Measurements from ENCODE around the gene MRPS27.
A peak's percentile ranks its signal among the peaks of the same experiment; 100 is the strongest.
"Not testable (repeated sequence)": the region's sequence is repeated elsewhere in the genome, so short reads cannot be mapped to it uniquely, and the experiment has no call there.

MRPS27 gene

DNA sequence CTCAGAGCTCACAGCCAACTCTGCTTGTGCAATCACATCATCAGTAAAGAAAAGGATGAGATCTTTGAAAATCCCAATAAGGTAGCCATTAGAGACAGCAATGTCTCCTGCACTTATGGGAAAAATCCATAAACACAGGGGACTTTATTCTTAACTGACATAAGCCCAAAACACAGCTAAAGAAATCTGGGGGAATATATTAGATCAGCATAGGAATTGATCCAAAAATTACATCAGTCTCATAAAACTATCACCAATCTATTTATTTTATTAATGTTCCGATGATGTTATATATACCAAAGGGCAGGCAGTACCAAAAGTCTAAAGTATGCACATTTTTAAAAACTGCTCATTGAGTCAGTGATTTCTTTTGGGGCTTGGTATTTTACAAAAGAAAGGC, 6.9 kb downstream of the MRPS27 start:
- Mint-ChIP-seq H3K9me3 (no peaks in the 10 kb centered on the region), H3K27ac (peak overlapping the region in 1 of 2 donors; percentile 57), H3K27me3 (no peaks in the 10 kb centered on the region), H3K36me3 (ENCODE audit: insufficient read depth) (peaks cover 35% of the 10 kb centered on the region), H3K4me1 (ENCODE audit: low read depth in 2 of 2) (peaks cover 10 to 14% of the 10 kb centered on the region in 2 donors), H3K4me3 (no peak overlapping the region)
- DNase-seq (no peak), ATAC-seq (replicated peaks) (no peak)

DNA sequence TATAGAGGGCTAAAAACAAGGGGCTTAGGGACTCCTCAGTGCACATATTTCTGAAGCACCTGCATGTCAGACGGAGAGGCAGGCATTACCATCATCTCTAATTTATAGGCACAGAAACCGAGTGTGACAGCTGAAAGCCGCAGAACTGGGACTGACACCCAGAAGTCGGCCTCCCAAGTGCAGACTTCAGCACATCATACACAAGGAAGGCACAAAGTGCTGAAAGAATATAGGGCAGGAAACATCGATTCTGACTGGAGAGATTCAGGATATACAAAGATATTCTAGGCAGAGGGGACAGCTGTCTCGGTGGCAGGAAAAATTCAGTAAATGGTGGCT, 11.2 kb downstream of the MRPS27 start:
- Mint-ChIP-seq H3K9me3 (no peaks in the 10 kb centered on the region), H3K36me3 (ENCODE audit: insufficient read depth) (peaks cover 42% of the 10 kb centered on the region), H3K27ac (peak overlapping the region; percentile 90 to 95), H3K4me3 (peak overlapping the region; percentile 87), H3K4me1 (ENCODE audit: low read depth in 2 of 2) (peaks cover 8 to 27% of the 10 kb centered on the region in 2 donors), H3K27me3 (no peaks in the 10 kb centered on the region)
- ATAC-seq (replicated peaks): no peak
- peak in 1 of 3 experiments; percentile 2 for DNase-seq

DNA sequence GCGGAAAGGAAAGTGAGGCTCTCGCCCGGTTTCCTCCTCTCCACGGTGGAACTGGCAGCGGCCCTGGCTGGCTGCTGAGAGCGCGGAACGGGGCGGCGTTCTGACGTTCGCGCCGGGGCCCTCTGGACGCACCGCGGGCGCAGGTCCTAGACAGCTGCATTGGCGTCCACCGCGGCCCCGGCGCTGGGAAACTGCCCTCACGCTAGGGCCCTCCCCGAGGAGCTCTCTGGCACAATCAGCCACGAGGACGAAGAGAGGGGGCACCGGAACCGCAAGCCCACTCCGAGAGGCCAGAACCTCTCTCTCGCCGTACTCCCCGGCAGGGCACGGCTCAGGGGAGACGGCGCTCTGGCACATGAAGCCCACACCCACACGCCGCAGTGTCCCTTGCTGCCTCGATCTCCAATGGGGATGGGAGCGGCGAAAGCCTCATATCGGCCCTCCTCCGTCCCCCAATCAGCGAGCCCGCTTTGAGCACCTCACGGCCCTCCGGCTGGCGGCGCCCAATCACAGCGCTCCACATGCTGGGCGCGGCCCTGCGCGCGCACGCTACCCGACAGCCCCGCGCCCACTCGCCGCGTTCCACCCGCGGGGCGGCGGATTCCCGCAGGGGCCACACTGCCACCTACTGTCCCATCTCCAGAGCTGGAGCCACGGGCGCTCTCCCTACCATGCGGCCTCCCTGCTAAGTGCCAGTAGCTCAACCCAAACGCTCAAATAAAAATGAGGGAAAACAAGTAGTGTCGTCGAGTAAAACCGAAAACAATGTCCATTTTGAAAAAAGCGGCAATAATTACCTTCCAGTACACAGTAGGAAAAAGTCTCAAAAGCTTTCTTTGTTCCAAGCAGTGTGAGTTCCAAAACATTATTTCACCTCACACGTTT, 11.8 kb downstream of the MRPS27 start:
- Mint-ChIP-seq H3K27me3 (no peaks in the 10 kb centered on the region), H3K27ac (peak overlapping the region; percentile 90 to 95), H3K36me3 (ENCODE audit: insufficient read depth) (peaks cover 38% of the 10 kb centered on the region), H3K4me1 (ENCODE audit: low read depth in 2 of 2) (peaks cover 8 to 28% of the 10 kb centered on the region in 2 donors), H3K9me3 (no peaks in the 10 kb centered on the region), H3K4me3 (peak overlapping the region; percentile 87)
- ATAC-seq (replicated peaks): peak; percentile 93
- peak; percentile 92 to 94 (median 93) for DNase-seq

DNA sequence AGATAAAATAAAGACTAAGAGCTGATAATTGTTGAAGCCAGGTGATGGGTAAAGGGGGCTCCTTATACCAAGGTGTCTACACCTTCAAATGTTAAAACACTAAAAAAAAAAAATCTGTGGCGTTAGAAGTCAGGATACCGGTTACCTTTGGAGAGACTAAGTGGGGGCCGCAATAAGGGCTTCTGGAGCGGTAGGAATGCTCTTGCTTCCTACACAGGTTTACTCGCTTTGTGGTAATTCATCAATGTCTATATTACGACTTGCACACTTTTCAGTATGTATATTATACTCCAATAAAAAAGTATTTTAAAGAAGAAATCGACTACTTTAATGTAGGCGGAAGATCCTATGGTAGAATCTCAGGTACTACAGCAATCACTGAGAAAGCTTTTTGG, 12.5 kb downstream of the MRPS27 start:
- Mint-ChIP-seq H3K36me3 (ENCODE audit: insufficient read depth) (peaks cover 32% of the 10 kb centered on the region), H3K4me3 (peak overlapping the region; percentile 87), H3K4me1 (ENCODE audit: low read depth in 2 of 2) (peaks cover 8 to 28% of the 10 kb centered on the region in 2 donors), H3K27me3 (no peaks in the 10 kb centered on the region), H3K27ac (peak overlapping the region; percentile 90 to 95), H3K9me3 (no peaks in the 10 kb centered on the region)
- ATAC-seq (replicated peaks): no peak
- DNase-seq: no peak

DNA sequence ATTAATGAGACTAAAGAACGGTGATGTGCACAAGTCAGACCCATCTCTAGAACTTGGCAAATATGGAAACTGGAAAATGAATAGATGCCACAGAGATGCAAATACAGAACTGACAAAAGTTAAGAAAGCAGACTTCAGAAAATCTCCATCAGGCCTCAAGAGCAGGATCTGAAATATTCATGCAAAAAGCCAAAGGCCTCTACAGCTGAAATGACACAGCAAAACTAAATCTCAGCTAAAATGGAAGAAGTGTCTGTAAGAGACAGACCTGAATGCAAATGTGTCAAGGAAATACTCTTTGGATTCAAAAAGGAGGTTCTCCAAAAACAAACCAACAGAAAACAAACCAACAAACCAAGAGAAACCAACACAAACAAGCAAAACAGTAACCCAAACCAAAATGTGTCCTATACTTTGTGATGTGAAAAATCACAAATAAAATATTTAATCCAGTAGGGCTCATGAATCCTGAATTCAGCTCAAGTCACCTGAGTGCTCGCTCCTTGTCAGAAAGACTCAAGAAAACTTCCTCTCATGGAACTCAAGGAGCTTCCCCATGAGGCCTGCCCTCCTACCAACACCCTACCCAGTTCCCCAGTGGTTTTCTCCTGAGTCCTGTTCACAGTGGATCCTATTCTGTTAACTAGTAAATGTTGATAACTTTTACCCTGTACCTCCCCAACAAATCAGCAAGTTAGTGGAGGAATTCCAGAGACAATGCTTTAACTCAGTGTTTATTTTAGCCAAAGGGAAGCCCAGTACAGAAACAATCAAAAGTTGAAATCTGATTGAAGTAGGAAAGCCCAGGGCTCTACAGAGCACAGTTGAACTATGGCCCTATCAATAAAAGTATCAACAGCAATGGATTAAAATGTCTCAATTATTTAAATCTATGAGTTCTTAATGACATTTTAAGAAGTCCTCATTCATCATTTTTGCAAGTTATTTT, 14.6 kb downstream of the MRPS27 start:
- no peaks in the 10 kb centered on the region for H3K27me3 Mint-ChIP-seq
- H3K4me1 Mint-ChIP-seq (ENCODE audit: low read depth in 2 of 2): peaks cover 11 to 31% of the 10 kb centered on the region in 2 donors
- ATAC-seq (replicated peaks): no peak
- H3K9me3 Mint-ChIP-seq: no peaks in the 10 kb centered on the region
- no peak for DNase-seq
- H3K36me3 Mint-ChIP-seq (ENCODE audit: insufficient read depth): peaks cover 22% of the 10 kb centered on the region
- H3K27ac Mint-ChIP-seq: peak overlapping the region in 1 of 2 donors; percentile 65
- H3K4me3 Mint-ChIP-seq: peak overlapping the region in 1 of 2 donors; percentile 27

DNA sequence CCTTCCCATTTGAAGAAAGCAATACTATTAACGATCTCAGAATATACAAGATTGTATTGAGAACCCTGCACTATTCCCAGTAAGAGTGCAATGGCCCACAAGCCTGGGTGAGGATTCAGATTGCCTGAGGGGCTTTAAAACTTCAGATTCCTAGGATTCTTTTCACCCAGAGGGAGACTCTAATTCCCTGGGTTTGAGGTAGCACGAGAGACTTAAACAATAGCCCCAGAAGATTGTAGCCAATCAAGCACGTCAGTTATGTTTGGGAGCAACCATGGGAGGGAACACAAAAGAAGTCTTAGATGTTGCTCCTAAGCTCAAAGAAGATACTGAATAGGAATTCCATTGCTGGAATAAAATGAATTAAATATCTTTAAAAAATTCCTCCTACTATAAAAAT, 17.9 kb downstream of the MRPS27 start:
- no peaks in the 10 kb centered on the region for H3K9me3 Mint-ChIP-seq
- peaks cover 16 to 34% of the 10 kb centered on the region in 2 donors for H3K4me1 Mint-ChIP-seq (ENCODE audit: low read depth in 2 of 2)
- no peak overlapping the region for H3K27ac Mint-ChIP-seq
- DNase-seq (no peak), ATAC-seq (replicated peaks) (no peak)
- H3K36me3 Mint-ChIP-seq (ENCODE audit: insufficient read depth): no peaks in the 10 kb centered on the region
- H3K27me3 Mint-ChIP-seq: no peaks in the 10 kb centered on the region
- H3K4me3 Mint-ChIP-seq: no peak overlapping the region

DNA sequence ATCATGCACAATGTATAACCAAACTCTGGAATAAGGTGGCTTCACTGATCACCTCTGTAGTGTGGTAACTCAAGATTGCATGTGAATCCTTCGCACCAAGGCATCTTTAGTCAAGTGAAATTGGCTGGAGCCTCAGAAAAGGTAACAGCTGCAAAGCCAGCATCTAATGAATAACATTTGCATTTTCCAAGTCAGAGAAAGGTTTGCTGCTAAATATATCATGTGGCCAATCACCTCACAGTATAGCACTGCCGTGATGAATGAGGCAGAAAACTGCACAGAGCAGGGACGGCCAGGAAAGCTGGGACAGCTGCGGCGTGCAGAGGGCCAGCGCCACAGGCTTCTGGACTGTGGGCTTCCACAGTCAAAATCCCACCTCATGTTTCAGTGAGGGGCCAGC, 18.5 kb downstream of the MRPS27 start:
- Mint-ChIP-seq H3K36me3 (ENCODE audit: insufficient read depth) (no peaks in the 10 kb centered on the region), H3K9me3 (no peaks in the 10 kb centered on the region), H3K4me1 (ENCODE audit: low read depth in 2 of 2) (peaks cover 16 to 34% of the 10 kb centered on the region in 2 donors), H3K27ac (no peak overlapping the region), H3K27me3 (no peaks in the 10 kb centered on the region), H3K4me3 (no peak overlapping the region)
- DNase-seq (no peak), ATAC-seq (replicated peaks) (no peak)

DNA sequence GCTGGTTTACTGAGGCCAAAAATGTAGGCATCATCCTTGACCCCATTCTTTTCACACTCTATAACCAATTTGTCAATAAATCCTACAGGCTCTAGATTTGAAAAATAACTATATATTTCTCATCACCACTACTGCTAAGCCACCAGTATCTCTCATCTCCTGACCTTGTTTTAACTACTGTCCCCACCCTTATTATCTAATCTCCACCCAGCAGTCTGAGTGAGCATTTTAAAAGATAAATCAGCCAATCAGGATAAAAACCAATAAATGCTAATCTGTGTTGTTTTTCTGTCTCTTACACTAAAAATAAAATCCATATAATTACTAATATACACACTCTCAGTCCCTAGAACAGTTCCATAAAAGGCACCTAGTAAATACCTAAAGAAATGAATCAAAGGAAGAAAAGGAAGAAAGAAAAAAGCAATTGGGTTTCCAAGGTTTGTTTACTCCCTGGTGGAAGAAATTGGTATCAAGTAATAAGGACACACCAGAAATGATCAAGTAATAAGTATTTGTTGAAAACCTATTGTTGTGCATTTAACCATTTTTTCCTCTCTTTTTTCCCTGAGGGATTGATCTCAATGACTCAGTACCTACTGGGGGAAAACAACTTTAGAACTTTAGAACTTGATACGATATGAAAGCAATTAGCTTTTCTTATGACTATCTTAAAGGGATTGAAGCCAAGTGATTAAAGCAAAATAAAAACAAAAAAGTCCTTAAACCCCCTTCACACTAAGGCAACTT, 19.3 kb downstream of the MRPS27 start:
- peaks cover 16 to 38% of the 10 kb centered on the region in 2 donors for H3K4me1 Mint-ChIP-seq (ENCODE audit: low read depth in 2 of 2)

DNA sequence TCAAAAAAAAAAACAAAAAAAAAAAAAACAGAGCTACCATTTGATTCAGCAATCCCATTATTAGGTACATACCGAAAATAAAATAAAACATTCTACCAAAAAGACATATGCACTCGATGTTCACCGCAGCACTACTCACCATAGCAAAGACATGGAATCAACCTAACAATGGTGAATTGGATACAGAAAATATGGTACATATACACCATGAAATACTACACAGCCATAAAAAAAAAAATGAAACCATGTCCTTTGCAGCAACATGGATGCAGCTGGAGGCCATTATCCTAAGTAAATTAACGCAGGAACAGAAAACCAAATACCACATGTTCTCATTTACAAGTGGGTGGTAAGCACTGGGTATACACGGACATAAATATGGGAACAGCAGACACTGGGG, 21.3 kb downstream of the MRPS27 start:
- peaks cover 16 to 23% of the 10 kb centered on the region in 2 donors for H3K4me1 Mint-ChIP-seq (ENCODE audit: low read depth in 2 of 2)
- H3K9me3 Mint-ChIP-seq: no peaks in the 10 kb centered on the region
- no peaks in the 10 kb centered on the region for H3K27me3 Mint-ChIP-seq
- no peak for ATAC-seq (replicated peaks)
- peaks cover 6% of the 10 kb centered on the region for H3K36me3 Mint-ChIP-seq (ENCODE audit: insufficient read depth)
- no peak for DNase-seq
- H3K27ac Mint-ChIP-seq: no peak overlapping the region
- no peak overlapping the region for H3K4me3 Mint-ChIP-seq

More for the DNA sequence above, 19.3 kb downstream of the MRPS27 start:
- DNase-seq (no peak), ATAC-seq (replicated peaks) (no peak)
- H3K9me3 Mint-ChIP-seq: no peaks in the 10 kb centered on the region
- H3K27ac Mint-ChIP-seq: peak overlapping the region in 1 of 2 donors; percentile 22
- H3K27me3 Mint-ChIP-seq: no peaks in the 10 kb centered on the region
- H3K4me3 Mint-ChIP-seq: no peak overlapping the region
- H3K36me3 Mint-ChIP-seq (ENCODE audit: insufficient read depth): no peaks in the 10 kb centered on the region

DNA sequence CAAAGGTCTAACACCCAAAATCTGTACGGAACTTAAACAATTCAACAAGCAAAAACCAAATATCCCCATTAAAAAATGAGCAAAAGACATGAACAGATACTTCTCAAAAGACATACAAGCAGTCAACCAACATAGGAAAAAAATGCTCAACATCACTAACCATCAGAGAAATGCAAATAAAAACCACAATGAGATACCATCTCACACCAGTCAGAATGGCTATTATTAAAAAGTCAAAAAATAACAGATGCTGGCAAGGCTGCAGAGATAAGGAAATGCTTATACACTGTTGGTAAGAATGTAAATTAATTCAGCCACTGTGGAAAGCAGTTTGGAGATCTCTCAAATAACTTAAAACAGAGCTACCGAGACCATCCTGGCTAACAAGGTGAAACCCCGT, 21.9 kb downstream of the MRPS27 start:
- DNase-seq; ATAC-seq (replicated peaks); H3K27me3 Mint-ChIP-seq; H3K4me3 Mint-ChIP-seq; H3K36me3 Mint-ChIP-seq (ENCODE audit: insufficient read depth); H3K9me3 Mint-ChIP-seq; H3K27ac Mint-ChIP-seq: not testable (repeated sequence)
- peaks cover 16 to 25% of the 10 kb centered on the region in 2 donors for H3K4me1 Mint-ChIP-seq (ENCODE audit: low read depth in 2 of 2)

DNA sequence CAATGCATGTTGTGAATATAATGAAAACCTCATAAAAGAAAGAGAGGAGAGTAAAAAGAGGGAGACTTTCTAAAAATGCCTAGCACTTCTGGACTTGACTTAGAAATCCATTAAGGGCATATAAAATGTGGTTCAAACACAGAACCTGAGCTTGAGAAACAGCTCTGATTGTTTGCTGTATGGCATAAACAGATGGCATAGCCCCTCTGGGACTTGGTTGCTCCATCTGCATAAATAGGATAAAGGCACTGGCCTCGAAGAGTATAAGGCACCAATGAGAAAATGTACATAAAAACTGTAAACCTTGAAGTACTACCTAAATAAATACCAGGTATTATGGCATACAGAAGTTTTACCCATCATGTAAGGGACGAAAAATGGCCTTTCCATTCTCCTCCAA, 23.8 kb downstream of the MRPS27 start:
- ATAC-seq (replicated peaks): no peak
- Mint-ChIP-seq H3K27me3 (no peaks in the 10 kb centered on the region), H3K27ac (no peak overlapping the region), H3K36me3 (ENCODE audit: insufficient read depth) (peaks cover 11% of the 10 kb centered on the region), H3K4me3 (no peak overlapping the region), H3K9me3 (no peaks in the 10 kb centered on the region), H3K4me1 (ENCODE audit: low read depth in 2 of 2) (peaks cover 16 to 26% of the 10 kb centered on the region in 2 donors)
- no peak for DNase-seq

DNA sequence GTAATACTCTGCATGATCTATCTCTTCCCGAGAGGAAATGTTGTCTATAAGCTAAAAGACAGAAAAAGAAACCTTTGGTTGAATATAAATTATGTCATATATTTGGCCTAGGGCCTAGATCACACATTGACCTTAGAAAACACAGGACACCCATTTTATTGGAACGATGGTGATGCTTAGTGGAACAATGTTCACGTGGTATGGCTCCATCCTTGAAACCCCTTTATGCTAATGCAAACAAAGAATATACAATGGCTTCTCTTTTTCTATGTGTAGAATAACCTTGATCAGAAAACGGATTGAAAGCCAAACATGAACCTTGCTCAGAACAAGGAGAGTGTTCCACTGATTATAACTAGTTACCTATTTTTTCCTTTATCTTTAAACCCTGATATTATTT, 24.5 kb downstream of the MRPS27 start:
- Mint-ChIP-seq H3K9me3 (no peaks in the 10 kb centered on the region), H3K4me1 (ENCODE audit: low read depth in 2 of 2) (peaks cover 14 to 24% of the 10 kb centered on the region in 2 donors), H3K27ac (no peak overlapping the region), H3K4me3 (no peak overlapping the region), H3K27me3 (no peaks in the 10 kb centered on the region), H3K36me3 (ENCODE audit: insufficient read depth) (peaks cover 14% of the 10 kb centered on the region)
- ATAC-seq (replicated peaks) (no peak), DNase-seq (no peak)

DNA sequence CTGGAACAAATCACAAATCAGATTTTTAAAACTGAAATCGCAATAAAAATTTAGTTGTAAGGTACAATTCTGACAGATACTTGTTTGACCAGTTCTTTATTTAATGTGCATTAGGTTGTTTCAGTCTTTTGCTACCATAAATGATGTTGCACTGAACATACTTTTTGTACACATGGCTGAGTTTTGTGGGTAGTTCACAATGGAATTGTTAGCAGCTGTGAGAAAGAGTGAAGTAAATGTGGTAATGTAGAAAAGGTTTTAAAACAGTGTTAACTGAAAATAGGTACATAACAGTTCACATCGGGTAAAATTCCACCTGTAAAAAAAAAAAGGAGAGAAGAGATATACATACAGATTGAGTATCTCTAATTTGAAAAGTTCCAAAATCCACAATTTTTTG, 25.6 kb downstream of the MRPS27 start:
- no peaks in the 10 kb centered on the region for H3K27me3 Mint-ChIP-seq
- no peaks in the 10 kb centered on the region for H3K9me3 Mint-ChIP-seq
- no peak for DNase-seq
- peaks cover 14% of the 10 kb centered on the region for H3K36me3 Mint-ChIP-seq (ENCODE audit: insufficient read depth)
- H3K4me3 Mint-ChIP-seq: no peak overlapping the region
- no peak overlapping the region for H3K27ac Mint-ChIP-seq
- ATAC-seq (replicated peaks): no peak
- H3K4me1 Mint-ChIP-seq (ENCODE audit: low read depth in 2 of 2): peaks cover 7 to 13% of the 10 kb centered on the region in 2 donors
